Heart left ventricle (tissue), 13 donors: Measurements from ENCODE around the gene HIC1.

Experiments
- CTCF ChIP-seq, 12 donors: fragments of 200-600 bp; sonication (generic) in 4 of 12; IDR thresholded peaks; one replicate each; pipeline versions ENCODE4 v1.5.0 to v1.8.0; 2018 to 2022; ENCODE audit warnings: antibody characterized with exemption in 12 of 12, mild to moderate bottlenecking in 5 of 12
- POLR2A ChIP-seq, 2 donors: fragments of 450-650 bp; IDR thresholded peaks; one replicate each; pipeline ENCODE4 v1.6.1; 2017; ENCODE audit warnings: antibody characterized with exemption in 2 of 2, mild to moderate bottlenecking in 2 of 2, moderate library complexity in 2 of 2
- donor health status: ischemic (EF 13 %, LVEDD 7.1; RV severe dilation, severe dysfunction).
- donor health status: DM: no; HTN: yes; CAD: no.
- donor health status: DM: no; HTN: no; CAD: no.
- donor health status: ischemic (EF 25% LVEDD 6.9; RV normal size, moderate dysfunction).
- donor health status: ischemic (EF 25% LVEDD 5.7; RV mildly dilated, moderate dysfunction).
- donor health status: ischemic (EF 35%, LVEDD 5.7; RV mildly dilated, moderate dysfunction).
- donor health status: nonischemic (EF 11% LVEDD 7.7; RV severe dilation, severe dysfunction).
- donor health status: DM: yes; HTN: yes; CAD: no.
- donor health status: PGD.
- donor health status: ischemic (EF 29% LVEDD 5.4; RV normal size, mild dysfunction).
- donor health status: nonischemic (EF 23%, LVEDD 6.1; RV moderate dilation, normal function).

- TF ChIP-seq CTCF (IDR thresholded peaks at IDR 0.05): no peak
- TF ChIP-seq POLR2A (IDR thresholded peaks at IDR 0.05): no peak
Observed at GRCh38 chr17:2055292-2056205, 646 bp downstream of the HIC1 start.
